Neural progenitor cell (in vitro differentiated cells): Measurements from ENCODE around the gene CERS1.

Experiments
- CTCF ChIP-seq: fragments of 200-600 bp; sonication (generic); IDR thresholded peaks from 2 replicates; pipeline ENCODE4 v1.5.1; 2017; ENCODE audit warnings: antibody characterized with exemption, mild to moderate bottlenecking
- EZH2 ChIP-seq: fragments of 200-600 bp; sonication (generic); IDR thresholded peaks from 2 replicates; pipeline ENCODE4 v1.6.1; 2017; ENCODE audit warnings: antibody characterized with exemption, mild to moderate bottlenecking, moderate library complexity
- EZH2phosphoT487 ChIP-seq: fragments of 200-600 bp; sonication (generic); IDR thresholded peaks from 2 replicates; pipeline ENCODE4 v1.6.1; 2017; ENCODE audit warnings: antibody characterized with exemption

- TF ChIP-seq CTCF (no peak), EZH2 (no peak), EZH2phosphoT487 (no peak)
Observed at GRCh38 chr19:18895824-18896341, at the start of gene CERS1.
